NCI-H146 treated with DMSO at 0.1 percent for 48 hours (cell line): ENCODE results near the gene ZNF552.

Source experiments
- DNase-seq: peaks from one replicate; lab custom pipeline; 2025; ENCODE audit not compliant: unreplicated experiment; lab: John Stamatoyannopoulos, UW

The ZNF552 gene

DNA sequence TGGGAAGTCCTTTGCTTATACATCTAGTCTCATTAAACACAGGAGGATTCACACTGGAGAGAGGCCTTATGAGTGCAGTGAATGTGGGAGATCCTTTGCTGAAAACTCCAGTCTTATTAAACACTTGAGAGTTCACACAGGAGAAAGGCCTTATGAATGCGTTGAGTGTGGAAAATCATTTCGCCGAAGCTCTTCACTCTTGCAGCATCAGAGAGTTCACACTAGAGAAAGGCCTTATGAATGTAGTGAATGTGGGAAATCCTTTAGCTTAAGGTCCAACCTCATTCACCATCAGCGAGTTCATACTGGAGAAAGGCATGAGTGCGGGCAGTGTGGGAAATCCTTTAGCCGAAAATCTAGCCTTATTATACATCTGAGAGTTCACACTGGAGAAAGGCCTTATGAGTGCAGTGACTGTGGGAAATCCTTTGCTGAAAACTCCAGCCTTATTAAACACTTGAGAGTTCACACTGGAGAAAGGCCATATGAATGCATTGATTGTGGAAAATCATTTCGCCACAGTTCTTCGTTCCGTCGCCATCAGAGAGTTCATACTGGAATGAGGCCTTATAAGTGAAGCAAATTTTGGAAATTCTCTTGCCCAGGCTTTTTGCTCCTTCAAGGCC is 35.4 kb downstream of the ZNF552 start:
- DNase-seq, result no peak

DNA sequence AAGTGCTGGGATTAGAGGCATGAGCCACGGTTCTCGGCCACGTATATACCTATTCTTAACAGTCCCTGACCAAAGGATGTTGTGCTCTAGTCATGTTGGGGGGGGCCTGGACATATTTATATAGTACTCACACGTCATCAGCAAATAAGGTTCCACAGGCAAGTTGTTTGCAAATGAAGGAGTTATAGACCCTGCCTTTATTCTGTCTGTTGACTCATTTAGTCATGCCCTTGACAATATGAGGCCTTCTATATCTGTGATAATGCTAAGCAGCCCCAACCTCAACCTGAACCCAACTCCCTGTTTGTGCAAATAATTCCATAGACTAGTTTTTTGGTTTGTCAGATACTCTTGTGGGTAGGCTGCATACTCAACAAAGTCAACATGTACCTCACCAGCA is 36.4 kb downstream of the ZNF552 start:
- DNase-seq, result no peak

DNA sequence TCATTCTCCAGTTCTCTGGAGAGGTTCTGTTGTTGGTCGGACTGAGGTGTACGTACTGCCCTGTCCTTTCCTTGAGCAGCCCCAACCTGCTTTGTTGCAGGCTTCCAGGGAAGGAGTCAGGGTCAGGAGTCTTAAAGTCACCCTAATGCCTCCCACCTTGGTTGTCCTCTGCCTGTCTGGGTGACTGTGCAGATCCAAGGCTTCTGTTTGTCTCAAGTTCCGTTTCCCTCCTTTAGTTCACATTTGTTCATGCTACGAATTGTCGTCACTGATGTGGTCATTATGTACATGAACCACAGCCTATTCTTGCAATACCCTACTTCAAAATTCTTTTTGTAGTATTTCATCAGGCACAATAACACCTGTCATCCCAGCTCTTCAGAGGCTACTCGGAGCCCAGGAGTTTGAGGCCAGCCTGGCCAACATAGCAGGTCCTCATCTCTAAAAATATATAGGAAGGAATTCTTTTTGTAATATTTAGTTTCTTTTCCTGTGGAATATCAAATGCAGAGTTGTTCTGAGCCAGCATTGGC is 37.9 kb downstream of the ZNF552 start:
- no peak for DNase-seq

DNA sequence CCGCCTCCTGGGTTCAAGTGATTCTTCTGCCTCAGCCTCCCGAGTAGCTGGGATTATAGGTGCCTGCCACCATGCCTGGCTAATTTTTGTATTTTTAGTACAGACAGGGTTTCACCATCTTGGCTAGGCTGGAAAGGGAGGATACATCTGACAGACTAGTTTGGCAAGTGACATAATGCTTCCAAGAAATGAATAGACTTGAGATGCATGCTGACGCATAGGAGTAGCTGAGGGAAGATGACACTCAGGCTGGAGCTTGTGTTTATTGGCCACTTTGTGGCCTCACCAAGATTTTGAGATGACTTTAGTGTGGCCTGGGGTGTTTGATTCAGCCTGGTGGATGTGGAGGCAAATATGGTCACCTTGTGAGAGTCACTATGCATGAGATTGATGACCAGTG is 41.2 kb downstream of the ZNF552 start:
- no peak for DNase-seq

DNA sequence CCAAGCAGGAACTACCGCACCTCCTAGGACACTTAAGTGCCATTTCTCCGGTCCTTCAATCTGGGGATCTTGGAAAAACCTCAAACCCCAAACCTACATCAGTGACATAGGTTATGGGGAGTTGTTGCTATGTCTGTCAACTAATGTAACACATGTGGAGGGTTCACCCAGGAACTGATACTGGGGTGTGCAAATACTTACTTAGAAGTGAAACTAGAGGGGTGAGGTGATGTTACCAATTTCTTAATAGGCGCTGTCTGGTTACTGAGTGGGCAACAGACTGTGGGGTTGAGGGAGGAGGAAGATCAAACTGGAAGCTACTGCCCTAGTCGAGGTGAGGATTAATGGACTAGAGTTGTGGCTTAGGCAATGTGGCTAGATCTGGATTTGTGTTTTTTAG is 43.3 kb downstream of the ZNF552 start:
- no peak for DNase-seq

DNA sequence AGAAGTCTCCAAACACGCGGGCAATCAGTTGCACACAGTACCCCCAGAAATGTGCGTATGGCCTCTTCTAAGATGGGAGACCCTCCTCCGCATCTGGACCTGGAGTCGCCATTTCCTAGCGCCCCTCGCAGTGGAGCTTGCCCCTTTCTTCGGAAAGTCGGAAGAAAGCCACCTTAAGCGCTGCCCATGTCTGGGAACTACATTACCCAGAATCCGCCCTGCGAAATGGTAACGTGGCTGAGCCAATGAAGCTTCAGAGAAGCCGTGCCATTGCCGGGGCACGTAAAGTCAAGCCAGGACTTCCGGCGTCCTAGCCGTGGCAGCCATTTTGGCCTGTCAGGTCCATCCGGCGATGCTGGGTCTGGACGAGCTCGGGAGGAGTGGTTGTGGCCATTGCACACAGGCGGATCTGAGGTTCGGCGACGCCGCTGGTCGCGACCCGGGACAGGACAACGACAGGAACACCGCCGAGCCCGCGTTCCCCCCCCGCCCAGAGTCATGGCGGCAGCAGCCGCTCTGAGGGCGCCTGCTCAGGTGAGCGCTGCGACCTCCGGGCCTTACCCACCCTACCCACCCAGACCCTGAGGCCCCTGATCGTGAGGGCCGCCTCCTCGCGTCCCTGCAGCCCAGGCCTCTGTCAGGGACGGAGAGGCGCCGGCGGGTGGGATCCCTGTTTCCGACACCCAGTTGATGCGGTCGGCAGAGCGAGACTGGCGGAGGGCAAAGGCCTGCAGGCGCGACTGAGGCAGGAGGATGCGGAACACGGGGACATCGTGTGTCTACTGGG is 45.2 kb downstream of the ZNF552 start, which contains the start of gene ZNF586:
ZNF586 (plus strand) TSS at position 332 of the 787 bp plus-strand sequence; CDS start at position 499, 167 bp downstream.
- DNase-seq, result peak; percentile 31

DNA sequence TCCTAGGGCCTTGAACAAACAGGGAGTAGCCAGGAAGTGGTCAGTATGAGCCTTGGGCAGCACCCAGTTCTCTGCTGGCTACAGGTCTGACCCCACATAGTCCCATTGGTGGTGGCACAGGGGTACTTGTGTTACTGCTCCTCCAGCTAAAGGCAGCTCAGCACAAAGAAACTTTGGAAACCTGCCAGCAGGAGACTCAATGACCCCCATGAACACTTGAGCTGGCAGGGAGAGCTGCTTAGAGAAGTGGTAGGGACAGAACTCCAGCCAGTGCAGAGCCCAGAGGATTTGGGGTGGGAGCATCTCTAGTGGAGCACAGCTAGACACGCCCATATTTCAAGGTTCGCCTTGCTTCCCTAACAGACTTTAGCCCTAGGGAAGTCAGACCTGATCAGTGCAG is 55.6 kb downstream of the ZNF552 start:
- DNase-seq, result no peak

DNA sequence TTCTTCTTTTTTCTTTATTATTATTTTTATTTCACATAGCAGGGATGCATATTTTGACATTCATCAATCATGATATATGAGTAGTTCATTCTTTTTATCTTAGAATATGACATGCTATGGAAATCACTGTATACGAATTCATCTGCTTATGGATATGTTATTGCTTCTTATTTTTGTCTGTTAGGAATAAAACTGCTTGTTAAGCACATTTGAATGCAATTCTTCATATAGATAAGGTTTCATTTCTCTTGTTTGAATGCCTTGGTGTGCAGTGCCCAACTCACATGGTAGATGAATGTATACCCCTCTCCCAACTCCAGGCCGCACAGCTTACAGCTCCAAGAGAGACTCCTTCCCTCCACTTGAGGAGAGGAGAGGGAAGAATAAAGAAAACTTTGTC is 56.8 kb downstream of the ZNF552 start:
- no peak for DNase-seq
